Measurements from ENCODE around the gene CEP135. TPM values are rescaled to one million over a fixed set of nuclear protein-coding genes. Genes with fewer than 3 reads are reported as not detected.

The CEP135 gene
- total RNA-seq, 1 donor from 2014 or later: 14.8 TPM

DNA sequence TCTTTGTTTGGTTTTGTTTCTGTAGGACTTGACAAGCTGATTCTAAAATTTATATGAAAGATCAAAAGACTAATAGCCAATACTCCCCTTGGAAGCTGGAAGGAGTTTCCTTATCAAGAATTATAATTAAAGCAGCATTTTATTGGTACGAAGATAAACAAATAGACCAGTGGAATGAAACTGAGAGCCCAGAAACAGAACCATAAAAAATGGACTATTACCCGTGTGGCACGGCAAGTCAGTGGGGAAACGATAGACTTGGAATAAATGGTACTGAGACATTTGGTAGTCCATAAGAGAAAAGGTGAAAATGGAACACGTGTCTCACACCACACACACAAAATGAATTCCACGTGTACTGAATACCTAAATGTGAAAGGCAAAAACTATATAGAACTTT is 42.4 kb upstream of the CEP135 start:
- no peaks in the 10 kb centered on the region for H3K27me3 Mint-ChIP-seq (ENCODE audit: unreplicated experiment)
- TF ChIP-seq, protein P1, sequence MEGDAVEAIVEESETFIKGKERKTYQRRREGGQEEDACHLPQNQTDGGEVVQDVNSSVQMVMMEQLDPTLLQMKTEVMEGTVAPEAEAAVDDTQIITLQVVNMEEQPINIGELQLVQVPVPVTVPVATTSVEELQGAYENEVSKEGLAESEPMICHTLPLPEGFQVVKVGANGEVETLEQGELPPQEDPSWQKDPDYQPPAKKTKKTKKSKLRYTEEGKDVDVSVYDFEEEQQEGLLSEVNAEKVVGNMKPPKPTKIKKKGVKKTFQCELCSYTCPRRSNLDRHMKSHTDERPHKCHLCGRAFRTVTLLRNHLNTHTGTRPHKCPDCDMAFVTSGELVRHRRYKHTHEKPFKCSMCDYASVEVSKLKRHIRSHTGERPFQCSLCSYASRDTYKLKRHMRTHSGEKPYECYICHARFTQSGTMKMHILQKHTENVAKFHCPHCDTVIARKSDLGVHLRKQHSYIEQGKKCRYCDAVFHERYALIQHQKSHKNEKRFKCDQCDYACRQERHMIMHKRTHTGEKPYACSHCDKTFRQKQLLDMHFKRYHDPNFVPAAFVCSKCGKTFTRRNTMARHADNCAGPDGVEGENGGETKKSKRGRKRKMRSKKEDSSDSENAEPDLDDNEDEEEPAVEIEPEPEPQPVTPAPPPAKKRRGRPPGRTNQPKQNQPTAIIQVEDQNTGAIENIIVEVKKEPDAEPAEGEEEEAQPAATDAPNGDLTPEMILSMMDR (IDR thresholded peaks at IDR 0.05; ENCODE audit: unreplicated experiment): no peak
- H3K9me3 Mint-ChIP-seq (ENCODE audit: unreplicated experiment): no peaks in the 10 kb centered on the region

DNA sequence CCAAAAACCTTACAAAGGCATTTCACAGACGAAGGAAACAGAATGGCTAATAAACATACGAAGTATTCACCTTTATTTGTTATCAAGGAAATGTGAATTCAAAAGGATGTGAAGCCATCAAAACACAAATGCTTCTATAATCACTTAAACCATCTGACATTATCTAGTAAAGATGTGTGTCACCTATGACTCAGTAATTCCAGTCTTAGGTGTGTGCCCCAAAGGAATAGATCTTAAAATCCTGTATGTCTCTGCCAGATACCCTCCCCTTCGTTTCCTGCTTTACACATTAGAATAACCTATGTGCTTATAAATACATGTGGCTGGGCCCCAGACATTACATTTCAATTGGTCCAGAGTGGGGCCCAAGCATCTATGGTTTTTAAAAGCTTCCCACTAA is 41.8 kb upstream of the CEP135 start:
- TF ChIP-seq, protein P1 (IDR thresholded peaks at IDR 0.05; ENCODE audit: unreplicated experiment): no peak
- Mint-ChIP-seq H3K36me3 (ENCODE audit: low read depth, unreplicated experiment) (peaks cover 4% of the 10 kb centered on the region), H3K9me3 (ENCODE audit: unreplicated experiment) (no peaks in the 10 kb centered on the region)

More for the DNA sequence above, 42.4 kb upstream of the CEP135 start:
- H3K27ac Mint-ChIP-seq (ENCODE audit: unreplicated experiment): no peak overlapping the region
- no peaks in the 10 kb centered on the region for H3K4me1 Mint-ChIP-seq (ENCODE audit: unreplicated experiment)
- H3K4me3 Mint-ChIP-seq (ENCODE audit: unreplicated experiment): no peak overlapping the region
- peaks cover 4% of the 10 kb centered on the region for H3K36me3 Mint-ChIP-seq (ENCODE audit: low read depth, unreplicated experiment)
- no peak for DNase-seq (ENCODE audit: low spot score)

DNA sequence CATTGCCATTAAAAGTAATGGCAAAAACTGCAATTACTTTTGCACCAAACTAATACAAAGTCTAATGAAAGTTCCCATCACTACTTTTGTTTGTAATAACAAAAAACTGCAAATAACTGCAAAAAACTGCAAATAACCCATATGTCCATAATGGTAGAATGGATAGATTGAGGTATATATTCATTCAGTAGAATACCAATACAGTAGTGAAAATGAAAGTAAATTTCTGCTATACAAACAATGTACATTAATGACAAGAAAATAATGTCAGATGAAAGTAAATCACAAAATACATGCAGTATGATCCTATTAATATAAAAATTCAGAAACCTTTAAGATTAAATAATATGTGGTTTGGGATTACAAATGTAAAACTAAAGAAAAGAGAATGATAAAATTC is 41.3 kb upstream of the CEP135 start:
- H3K4me3 Mint-ChIP-seq (ENCODE audit: unreplicated experiment): no peak overlapping the region
- TF ChIP-seq, protein P1 (IDR thresholded peaks at IDR 0.05; ENCODE audit: unreplicated experiment): no peak
- no peaks in the 10 kb centered on the region for H3K9me3 Mint-ChIP-seq (ENCODE audit: unreplicated experiment)
- H3K27ac Mint-ChIP-seq (ENCODE audit: unreplicated experiment): no peak overlapping the region
- H3K4me1 Mint-ChIP-seq (ENCODE audit: unreplicated experiment): no peaks in the 10 kb centered on the region
- H3K27me3 Mint-ChIP-seq (ENCODE audit: unreplicated experiment): no peaks in the 10 kb centered on the region
- peaks cover 4% of the 10 kb centered on the region for H3K36me3 Mint-ChIP-seq (ENCODE audit: low read depth, unreplicated experiment)
- DNase-seq (ENCODE audit: low spot score): no peak

More for the DNA sequence above, 41.8 kb upstream of the CEP135 start:
- Mint-ChIP-seq H3K4me1 (ENCODE audit: unreplicated experiment) (no peaks in the 10 kb centered on the region), H3K4me3 (ENCODE audit: unreplicated experiment) (no peak overlapping the region), H3K27ac (ENCODE audit: unreplicated experiment) (no peak overlapping the region), H3K27me3 (ENCODE audit: unreplicated experiment) (no peaks in the 10 kb centered on the region)
- DNase-seq (ENCODE audit: low spot score): no peak

DNA sequence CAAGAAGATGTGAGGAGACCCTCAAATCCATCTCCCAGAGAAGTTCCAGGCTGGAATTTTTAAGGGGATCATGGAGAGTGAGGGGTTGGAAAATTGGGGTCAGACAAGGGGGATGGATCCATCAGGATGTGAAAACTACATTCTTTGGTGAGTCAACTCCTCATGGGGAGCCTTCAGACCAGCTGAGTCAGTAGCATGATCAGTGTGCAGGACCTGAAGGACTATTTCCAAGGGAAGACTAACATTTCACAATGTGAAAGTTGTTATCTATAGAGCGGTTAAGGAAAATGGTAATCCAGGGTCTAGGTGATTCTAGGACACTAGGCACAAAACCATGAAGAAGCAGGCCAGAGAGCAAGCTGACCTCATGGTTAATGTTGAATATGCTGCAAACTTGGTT is 38.6 kb upstream of the CEP135 start:
- Mint-ChIP-seq H3K27ac (ENCODE audit: unreplicated experiment) (no peak overlapping the region), H3K36me3 (ENCODE audit: low read depth, unreplicated experiment) (peaks cover 4% of the 10 kb centered on the region), H3K4me3 (ENCODE audit: unreplicated experiment) (no peak overlapping the region), H3K9me3 (ENCODE audit: unreplicated experiment) (no peaks in the 10 kb centered on the region), H3K27me3 (ENCODE audit: unreplicated experiment) (no peaks in the 10 kb centered on the region), H3K4me1 (ENCODE audit: unreplicated experiment) (no peaks in the 10 kb centered on the region)
- TF ChIP-seq, protein P1 (IDR thresholded peaks at IDR 0.05; ENCODE audit: unreplicated experiment): no peak
- DNase-seq (ENCODE audit: low spot score): no peak

DNA sequence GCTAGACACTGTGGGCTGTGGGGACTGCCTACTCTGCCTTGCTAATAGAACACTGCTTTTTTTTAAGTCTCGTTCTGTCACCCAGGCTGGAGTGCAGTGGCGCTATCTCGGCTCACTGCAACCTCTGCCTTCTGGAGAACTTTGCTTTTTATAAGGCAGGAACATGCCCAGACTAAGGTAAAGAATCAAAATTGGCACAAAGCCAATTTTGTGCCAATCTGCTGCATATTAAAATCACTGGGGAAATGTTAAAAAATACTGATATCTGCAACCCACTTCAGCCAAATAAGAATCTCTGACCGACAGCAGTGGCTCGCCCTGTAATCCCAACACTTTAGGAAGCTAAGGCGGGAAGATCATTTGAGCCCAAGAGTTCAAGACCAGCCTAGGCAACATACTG is 36.5 kb upstream of the CEP135 start:
- Mint-ChIP-seq H3K27ac (ENCODE audit: unreplicated experiment) (no peak overlapping the region), H3K9me3 (ENCODE audit: unreplicated experiment) (no peaks in the 10 kb centered on the region), H3K4me1 (ENCODE audit: unreplicated experiment) (no peaks in the 10 kb centered on the region), H3K27me3 (ENCODE audit: unreplicated experiment) (no peaks in the 10 kb centered on the region), H3K36me3 (ENCODE audit: low read depth, unreplicated experiment) (peaks cover 4% of the 10 kb centered on the region), H3K4me3 (ENCODE audit: unreplicated experiment) (no peak overlapping the region)
- TF ChIP-seq, protein P1 (IDR thresholded peaks at IDR 0.05; ENCODE audit: unreplicated experiment): no peak
- DNase-seq (ENCODE audit: low spot score): no peak

All from endothelial cell (in vitro differentiated cells).